ENCODE data around the gene ELOVL6. TPM values are rescaled to one million over a fixed set of nuclear protein-coding genes. Genes with fewer than 3 reads are reported as not detected.

The ELOVL6 gene
- total RNA-seq, 2 donors from 2014 or later, result 1.3 to 1.6 TPM

GRCh38 chr4:110020646-110021443 is 177.6 kb downstream of the ELOVL6 start:
- Histone ChIP-seq H3K4me3 (no peak overlapping the region), H3K9me3 (no peaks in the 10 kb centered on the region), H3K36me3 (no peaks in the 10 kb centered on the region), H3K27ac (no peak overlapping the region), H3K27me3 (replicated peaks; ENCODE audit: insufficient read depth) (no peaks in the 10 kb centered on the region), H3K4me1 (replicated peaks) (no peaks in the 10 kb centered on the region)
- TF ChIP-seq POLR2A (IDR thresholded peaks at IDR 0.05) (no peak), POLR2AphosphoS5 (IDR thresholded peaks at IDR 0.05) (no peak), CTCF (IDR thresholded peaks at IDR 0.05) (no peak)
- no peak for DNase-seq (ENCODE audit: low spot score)
- WGBS, result 62% methylated on average over 4 of the region's 4 CpGs
- intact Hi-C loops (cut with DNase I), result no loop called here

- TF ChIP-seq POLR2AphosphoS5 (IDR thresholded peaks at IDR 0.05) (no peak), POLR2A (IDR thresholded peaks at IDR 0.05) (no peak), CTCF (IDR thresholded peaks at IDR 0.05) (no peak)
- Histone ChIP-seq H3K27me3 (replicated peaks; ENCODE audit: insufficient read depth) (no peaks in the 10 kb centered on the region), H3K36me3 (no peaks in the 10 kb centered on the region), H3K4me1 (replicated peaks) (no peaks in the 10 kb centered on the region), H3K4me3 (no peak overlapping the region), H3K9me3 (no peaks in the 10 kb centered on the region), H3K27ac (no peak overlapping the region)
- intact Hi-C loops (cut with DNase I), result no loop called here
- 50% methylated on average over 5 of the region's 5 CpGs for WGBS
- DNase-seq (ENCODE audit: low spot score), result no peak
Observed at GRCh38 chr4:110020139-110020538, 178.3 kb downstream of the ELOVL6 start.

GRCh38 chr4:110019153-110019552 is 179.3 kb downstream of the ELOVL6 start:
- Histone ChIP-seq H3K4me1 (replicated peaks) (no peaks in the 10 kb centered on the region), H3K27me3 (replicated peaks; ENCODE audit: insufficient read depth) (no peaks in the 10 kb centered on the region), H3K9me3 (no peaks in the 10 kb centered on the region), H3K27ac (no peak overlapping the region), H3K4me3 (no peak overlapping the region), H3K36me3 (no peaks in the 10 kb centered on the region)
- TF ChIP-seq POLR2AphosphoS5 (IDR thresholded peaks at IDR 0.05) (no peak), POLR2A (IDR thresholded peaks at IDR 0.05) (no peak), CTCF (IDR thresholded peaks at IDR 0.05) (no peak)
- intact Hi-C loops (cut with DNase I), result no loop called here
- 85% methylated on average over 3 of the region's 3 CpGs for WGBS
- no peak for DNase-seq (ENCODE audit: low spot score)

GRCh38 chr4:110014233-110014632 is 184.2 kb downstream of the ELOVL6 start:
- WGBS, result 85% methylated on average over 6 of the region's 6 CpGs
- TF ChIP-seq POLR2A (IDR thresholded peaks at IDR 0.05), result no peak
- TF ChIP-seq POLR2AphosphoS5 (IDR thresholded peaks at IDR 0.05), result no peak
- TF ChIP-seq CTCF (IDR thresholded peaks at IDR 0.05), result no peak
- Histone ChIP-seq H3K27ac (no peak overlapping the region), H3K36me3 (no peaks in the 10 kb centered on the region), H3K9me3 (no peaks in the 10 kb centered on the region), H3K4me1 (replicated peaks) (no peaks in the 10 kb centered on the region), H3K27me3 (replicated peaks; ENCODE audit: insufficient read depth) (no peaks in the 10 kb centered on the region), H3K4me3 (no peak overlapping the region)
- intact Hi-C loops (cut with DNase I), result no loop called here
- no peak for DNase-seq (ENCODE audit: low spot score)

GRCh38 chr4:110012917-110013316 is 185.5 kb downstream of the ELOVL6 start:
- WGBS, result 76% methylated on average over 1 of the region's 1 CpG
- H3K36me3 ChIP-seq, result no peaks in the 10 kb centered on the region
- DNase-seq (ENCODE audit: low spot score), result no peak
- TF ChIP-seq POLR2A (IDR thresholded peaks at IDR 0.05), result no peak
- no peak for TF ChIP-seq POLR2AphosphoS5 (IDR thresholded peaks at IDR 0.05)
- no peak for TF ChIP-seq CTCF (IDR thresholded peaks at IDR 0.05)
- no peaks in the 10 kb centered on the region for H3K4me1 ChIP-seq (replicated peaks)
- no peaks in the 10 kb centered on the region for H3K27me3 ChIP-seq (replicated peaks; ENCODE audit: insufficient read depth)
- H3K27ac ChIP-seq, result no peak overlapping the region
- H3K4me3 ChIP-seq, result no peak overlapping the region
- H3K9me3 ChIP-seq, result no peaks in the 10 kb centered on the region
- intact Hi-C loops (cut with DNase I), result no loop called here

Measured in prostate gland (tissue), 2 donors.